Activated naive CD8-positive, alpha-beta T cell treated with anti-CD3 and anti-CD28 coated beads, Interleukin-2, amount 10 ng/mL, durations not matched to agents 7 days and 5 days (primary cell): Measurements from ENCODE around the gene CD300A. TPM values are rescaled to one million over a fixed set of nuclear protein-coding genes. Genes with fewer than 3 reads are reported as not detected.
A peak's percentile ranks its signal among the peaks of the same experiment; 100 is the strongest.
"Not testable (repeated sequence)": the region's sequence is repeated elsewhere in the genome, so short reads cannot be mapped to it uniquely, and the experiment has no call there.

Experiments
- ATAC-seq: fragments of 150-1000 bp; cut with Tn5 transposase; one replicate; pipeline ENCODE4 v1.10.0; 2021; ENCODE audit warnings: low read depth, moderate library complexity
- POLR2A ChIA-PET: fragments of 350-600 bp; sonication (Branson Sonifier 250); formaldehyde crosslinking; loops from one replicate; lab custom pipeline; 2021; ENCODE audit warnings: antibody characterized with exemption; lab: Charles Lee
- DNase-seq: peaks from one replicate; pipeline ENCODE4 v3.0.0; 2021
- H3K27ac Mint-ChIP-seq: one replicate; pipeline ENCODE4 v1.8.0; 2022; ENCODE audit warnings: mild to moderate bottlenecking, mixed read lengths
- H3K27me3 Mint-ChIP-seq: one replicate; pipeline ENCODE4 v1.8.0; 2022; ENCODE audit warnings: mild to moderate bottlenecking, moderate library complexity, mixed read lengths
- H3K36me3 Mint-ChIP-seq: one replicate; pipeline ENCODE4 v1.8.0; 2021; ENCODE audit warnings: mild to moderate bottlenecking, mixed read lengths
- H3K4me1 Mint-ChIP-seq: one replicate; pipeline ENCODE4 v1.8.0; 2021; ENCODE audit warnings: mixed read lengths
- H3K4me3 Mint-ChIP-seq: one replicate; pipeline ENCODE4 v1.8.0; 2022; ENCODE audit warnings: mild to moderate bottlenecking, moderate library complexity, mixed read lengths
- H3K9me3 Mint-ChIP-seq: one replicate; pipeline ENCODE4 v1.8.0; 2021; ENCODE audit warnings: mixed read lengths
- total RNA-seq, 2 experiments: library from RNA; stranded (reverse); gene quantifications; one replicate each; pipeline ENCODE4 v1.2.3, GENCODE V29; 2021

Gene CD300A
- total RNA-seq, 2 experiments from 2014 or later = 10.6 to 12.7 TPM

DNA sequence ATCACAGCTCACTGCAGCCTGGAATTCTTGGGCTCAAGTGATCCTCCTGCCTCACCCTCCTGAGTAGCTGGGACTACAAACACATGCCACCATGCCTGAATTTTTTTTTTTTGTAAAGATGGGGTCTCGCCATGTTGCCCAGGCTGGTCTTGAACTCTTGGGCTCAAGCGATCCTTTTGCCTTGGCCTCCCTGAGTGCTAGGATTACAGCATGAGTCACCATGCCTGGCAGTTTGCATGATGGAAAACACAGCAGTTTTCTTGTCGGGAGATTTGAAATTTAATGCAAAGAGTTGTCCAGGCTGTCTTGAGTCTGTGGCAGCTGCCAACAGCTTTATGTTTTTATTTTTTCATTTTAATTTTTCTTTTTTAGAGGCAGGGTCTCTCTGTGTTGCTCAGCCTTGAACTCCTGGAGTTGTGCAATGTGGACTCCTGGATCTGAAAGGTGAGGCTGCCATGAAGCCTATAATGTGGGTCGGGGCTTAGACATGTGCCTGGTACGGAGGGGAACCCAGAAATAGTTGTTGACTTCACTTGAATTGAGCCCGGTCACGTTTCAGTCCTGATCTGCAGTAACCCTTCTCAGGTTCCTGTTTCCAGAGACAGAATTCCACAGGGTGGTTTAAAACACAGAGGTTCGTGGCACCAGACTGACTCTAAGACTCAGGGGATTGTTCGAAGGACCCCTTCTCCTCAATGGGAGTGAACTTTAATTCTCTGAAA is 18.7 kb downstream of the CD300A start:
- peaks cover 15% of the 10 kb centered on the region for H3K36me3 Mint-ChIP-seq
- POLR2A ChIA-PET = no interaction called here
- DNase-seq (no peak), ATAC-seq (no peak)
- H3K4me3 Mint-ChIP-seq = no peak overlapping the region
- H3K27ac Mint-ChIP-seq = no peak overlapping the region
- H3K27me3 Mint-ChIP-seq = peaks cover 17% of the 10 kb centered on the region
- peaks cover 1% of the 10 kb centered on the region for H3K4me1 Mint-ChIP-seq
- H3K9me3 Mint-ChIP-seq = peaks cover 6% of the 10 kb centered on the region

DNA sequence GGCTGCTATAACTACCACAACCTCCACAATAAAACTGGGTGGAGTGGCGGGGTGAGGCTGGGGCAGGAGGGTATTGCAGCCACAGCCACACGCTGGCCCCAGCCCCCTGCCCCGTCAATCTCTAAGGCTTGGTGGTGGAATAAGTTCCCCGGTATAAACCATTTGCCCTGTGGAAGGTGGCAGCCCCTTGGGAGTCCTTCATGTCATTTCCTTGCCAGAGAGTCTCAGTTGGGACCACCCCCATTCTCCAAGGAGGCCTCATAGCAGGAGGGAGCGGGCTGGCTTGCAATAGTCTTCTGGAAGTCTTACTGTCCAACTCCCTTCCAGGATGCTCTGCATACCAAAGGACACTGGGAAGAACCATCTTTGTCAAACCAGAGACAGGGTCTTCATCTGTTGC is 19.4 kb downstream of the CD300A start:
- Mint-ChIP-seq H3K27ac (no peak overlapping the region), H3K36me3 (peaks cover 15% of the 10 kb centered on the region)
- POLR2A ChIA-PET = no interaction called here

GRCh38 chr17:74488276-74488675 is 21.8 kb downstream of the CD300A start:
- H3K27me3 Mint-ChIP-seq = peaks cover 18% of the 10 kb centered on the region
- H3K27ac Mint-ChIP-seq, H3K9me3 Mint-ChIP-seq, DNase-seq, POLR2A ChIA-PET, H3K4me1 Mint-ChIP-seq, ATAC-seq, H3K4me3 Mint-ChIP-seq: not testable (repeated sequence)
- peaks cover 14% of the 10 kb centered on the region for H3K36me3 Mint-ChIP-seq

More for the DNA sequence above, 19.4 kb downstream of the CD300A start:
- DNase-seq (no peak), ATAC-seq (no peak)
- Mint-ChIP-seq H3K4me3 (no peak overlapping the region), H3K4me1 (no peaks in the 10 kb centered on the region), H3K27me3 (peaks cover 17% of the 10 kb centered on the region), H3K9me3 (peaks cover 6% of the 10 kb centered on the region)

DNA sequence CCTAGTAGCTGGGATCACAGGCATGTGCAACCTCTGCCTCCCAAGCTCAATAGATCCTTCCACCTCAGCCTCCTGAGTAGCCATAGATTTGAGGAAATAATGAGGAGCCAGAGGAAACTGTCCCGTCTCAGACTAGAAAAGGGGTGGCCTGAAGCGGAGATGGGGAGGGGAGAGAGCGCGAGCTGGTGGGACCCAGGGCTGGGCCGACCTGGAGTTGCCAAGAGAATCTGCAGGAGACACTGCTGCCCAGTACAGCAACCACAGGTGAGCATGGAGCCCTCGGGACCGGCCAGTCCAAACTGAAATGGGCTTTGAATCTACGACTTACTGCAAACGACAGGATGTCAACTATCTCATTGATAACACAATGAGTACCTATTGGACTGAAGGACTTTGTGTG is 24.3 kb downstream of the CD300A start:
- Mint-ChIP-seq H3K9me3 (peaks cover 6% of the 10 kb centered on the region), H3K27ac (no peak overlapping the region), H3K36me3 (peaks cover 14% of the 10 kb centered on the region), H3K27me3 (peaks cover 10% of the 10 kb centered on the region), H3K4me1 (peaks cover 1% of the 10 kb centered on the region), H3K4me3 (no peak overlapping the region)
- ATAC-seq (no peak), DNase-seq (no peak)
- POLR2A ChIA-PET = no interaction called here

DNA sequence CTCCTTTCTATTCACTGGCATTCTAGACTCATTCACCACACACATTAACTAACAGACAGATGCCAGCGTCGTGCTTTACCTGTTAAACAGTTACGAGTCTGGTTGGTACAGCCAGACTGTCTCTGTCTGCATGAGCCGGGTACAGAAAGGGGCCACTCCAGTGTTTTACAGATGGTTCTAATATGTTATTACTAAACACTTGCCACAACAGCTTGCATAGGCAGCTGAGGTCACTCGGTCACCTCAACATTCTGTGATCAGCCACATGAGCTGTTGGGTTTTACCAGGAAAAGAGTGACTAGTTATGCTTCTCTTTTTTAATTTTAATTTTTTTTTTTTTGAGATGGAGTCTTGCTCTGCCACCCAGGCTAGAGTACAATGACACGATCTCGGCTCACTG is 25.2 kb downstream of the CD300A start:
- POLR2A ChIA-PET = no interaction called here
- DNase-seq (no peak), ATAC-seq (no peak)
- Mint-ChIP-seq H3K4me1 (peaks cover 1% of the 10 kb centered on the region), H3K36me3 (peaks cover 11% of the 10 kb centered on the region), H3K9me3 (peaks cover 6% of the 10 kb centered on the region), H3K4me3 (no peak overlapping the region), H3K27ac (no peak overlapping the region), H3K27me3 (peaks cover 12% of the 10 kb centered on the region)

GRCh38 chr17:74493331-74493833 is 26.9 kb downstream of the CD300A start:
- DNase-seq = peak; percentile 66
- Mint-ChIP-seq H3K27ac (no peak overlapping the region), H3K27me3 (peaks cover 10% of the 10 kb centered on the region), H3K36me3 (peaks cover 4% of the 10 kb centered on the region), H3K4me3 (no peak overlapping the region), H3K9me3 (peaks cover 3% of the 10 kb centered on the region), H3K4me1 (peaks cover 1% of the 10 kb centered on the region)
- POLR2A ChIA-PET = no interaction called here
- peak; percentile 54 for ATAC-seq

DNA sequence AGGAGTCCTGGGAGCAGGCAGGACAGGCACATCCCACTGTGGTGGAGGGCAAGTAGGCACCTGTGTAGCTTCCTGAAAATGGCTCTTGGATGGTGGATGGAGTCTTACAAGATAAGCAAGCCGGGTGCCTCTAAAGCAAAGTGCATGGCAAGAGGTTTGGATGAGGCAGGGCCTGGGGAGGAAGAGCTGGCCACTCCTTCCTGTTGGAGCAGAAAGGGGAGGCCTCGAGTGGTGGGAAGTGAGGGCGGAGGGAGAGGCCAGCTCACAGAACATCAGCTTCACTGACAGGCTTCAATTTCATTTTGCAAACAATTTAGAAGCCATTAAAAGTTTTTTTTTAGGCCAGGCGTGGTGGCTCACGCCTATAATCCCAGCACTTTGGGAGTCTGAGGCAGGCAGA is 31.0 kb downstream of the CD300A start:
- Mint-ChIP-seq H3K27ac (no peak overlapping the region), H3K27me3 (peaks cover 7% of the 10 kb centered on the region), H3K4me3 (no peak overlapping the region), H3K36me3 (no peaks in the 10 kb centered on the region), H3K9me3 (no peaks in the 10 kb centered on the region), H3K4me1 (no peaks in the 10 kb centered on the region)
- POLR2A ChIA-PET = no interaction called here
- ATAC-seq (no peak), DNase-seq (no peak)

- no peak for ATAC-seq
- POLR2A ChIA-PET = interaction anchor here (1.1 kb wide), 1 partner anchor 54 kb away, joined by 3 read pairs; no protein-coding TSS in a partner anchor
- H3K9me3 Mint-ChIP-seq = no peaks in the 10 kb centered on the region
- no peaks in the 10 kb centered on the region for H3K36me3 Mint-ChIP-seq
- H3K4me1 Mint-ChIP-seq = no peaks in the 10 kb centered on the region
- H3K27ac Mint-ChIP-seq = no peak overlapping the region
- DNase-seq = no peak
- peaks cover 7% of the 10 kb centered on the region for H3K27me3 Mint-ChIP-seq
- H3K4me3 Mint-ChIP-seq = no peak overlapping the region
These were observed 33.6 kb downstream of the CD300A start for GRCh38 chr17:74499992-74500391.

- DNase-seq (no peak), ATAC-seq (no peak)
- no peaks in the 10 kb centered on the region for H3K36me3 Mint-ChIP-seq
- H3K4me1 Mint-ChIP-seq = no peaks in the 10 kb centered on the region
- H3K27me3 Mint-ChIP-seq = peaks cover 12% of the 10 kb centered on the region
- H3K4me3 Mint-ChIP-seq = no peak overlapping the region
- H3K27ac Mint-ChIP-seq = no peak overlapping the region
- POLR2A ChIA-PET = no interaction called here
- H3K9me3 Mint-ChIP-seq = no peaks in the 10 kb centered on the region
These were observed 36.4 kb downstream of the CD300A start for GRCh38 chr17:74502861-74503260.

GRCh38 chr17:74503949-74504348 is 37.5 kb downstream of the CD300A start:
- H3K4me3 Mint-ChIP-seq, H3K27ac Mint-ChIP-seq, ATAC-seq, H3K9me3 Mint-ChIP-seq, DNase-seq, H3K4me1 Mint-ChIP-seq, H3K36me3 Mint-ChIP-seq, POLR2A ChIA-PET: not testable (repeated sequence)
- H3K27me3 Mint-ChIP-seq = peaks cover 16% of the 10 kb centered on the region

DNA sequence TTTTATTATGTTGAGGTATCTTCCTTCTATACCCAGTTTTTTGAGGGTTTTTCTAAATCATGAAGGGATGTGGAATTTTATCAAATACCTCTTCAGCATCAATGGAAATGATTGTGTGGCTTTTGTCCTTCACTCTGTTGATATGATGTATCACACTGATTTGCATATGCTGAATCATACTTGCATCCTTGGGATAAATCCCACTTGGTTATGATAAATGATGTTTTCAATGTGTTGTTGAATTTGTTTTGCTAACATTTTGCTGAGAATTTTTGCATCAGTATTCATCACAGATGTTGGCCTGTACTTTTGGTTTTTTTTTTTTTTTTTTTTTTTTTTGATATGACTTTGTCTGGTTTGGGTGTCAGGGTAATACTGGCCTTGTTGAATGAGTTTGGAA is 41.7 kb downstream of the CD300A start:
- no peaks in the 10 kb centered on the region for H3K4me1 Mint-ChIP-seq
- H3K4me3 Mint-ChIP-seq = no peak overlapping the region
- H3K27me3 Mint-ChIP-seq = peaks cover 34% of the 10 kb centered on the region
- H3K27ac Mint-ChIP-seq = no peak overlapping the region
- ATAC-seq = no peak
- no peak for DNase-seq
- H3K36me3 Mint-ChIP-seq = peaks cover 2% of the 10 kb centered on the region
- no peaks in the 10 kb centered on the region for H3K9me3 Mint-ChIP-seq
- POLR2A ChIA-PET = no interaction called here

DNA sequence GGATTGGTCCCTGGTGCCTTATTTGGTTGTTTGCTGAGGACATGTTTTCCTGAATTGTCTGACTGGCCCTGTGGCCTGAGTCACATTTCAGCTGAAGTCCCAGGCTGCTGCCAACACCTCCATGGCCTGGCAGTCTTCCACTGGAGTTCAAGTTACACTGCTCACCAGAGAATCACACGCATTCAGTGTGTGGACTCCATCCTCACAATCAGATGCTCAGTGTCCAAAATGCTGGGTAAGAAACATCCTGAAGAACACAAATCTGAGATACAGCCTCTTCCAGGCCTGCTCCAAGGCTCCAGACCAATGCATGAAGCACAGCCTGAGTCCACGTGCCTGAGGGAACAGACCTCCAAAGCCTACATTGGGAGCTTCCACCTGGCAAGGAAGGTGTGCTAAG is 45.6 kb downstream of the CD300A start:
- no peak overlapping the region for H3K4me3 Mint-ChIP-seq
- H3K9me3 Mint-ChIP-seq = peaks cover 15% of the 10 kb centered on the region
- H3K36me3 Mint-ChIP-seq = peaks cover 13% of the 10 kb centered on the region
- POLR2A ChIA-PET = no interaction called here
- peaks cover 13% of the 10 kb centered on the region for H3K4me1 Mint-ChIP-seq
- no peak for DNase-seq
- H3K27ac Mint-ChIP-seq = no peak overlapping the region
- no peak for ATAC-seq
- peaks cover 42% of the 10 kb centered on the region for H3K27me3 Mint-ChIP-seq

DNA sequence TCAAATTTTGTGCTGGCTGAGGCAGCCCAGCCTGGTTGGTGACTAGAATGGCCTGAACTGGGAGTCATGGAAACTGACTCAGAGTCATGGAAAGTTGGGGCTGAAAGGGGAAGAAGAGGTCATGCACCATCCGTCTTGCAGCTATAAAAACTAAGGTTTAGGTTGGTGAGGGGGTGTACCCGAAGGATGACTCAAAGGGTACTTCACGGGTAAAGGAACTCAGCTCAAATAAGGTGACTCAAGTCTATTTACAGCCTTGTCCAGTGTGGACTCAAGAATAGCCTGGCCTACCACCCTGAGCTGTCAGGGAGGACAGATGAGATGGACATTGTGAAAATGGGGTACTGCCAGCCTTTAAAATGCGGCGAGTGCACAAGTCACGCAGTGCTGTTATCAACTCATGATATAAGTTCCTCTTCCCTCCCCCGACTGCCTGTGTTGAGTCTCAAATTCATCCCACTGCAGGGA is 46.2 kb downstream of the CD300A start:
- peaks cover 38% of the 10 kb centered on the region for H3K27me3 Mint-ChIP-seq
- H3K27ac Mint-ChIP-seq = no peak overlapping the region
- H3K4me3 Mint-ChIP-seq = no peak overlapping the region
- POLR2A ChIA-PET = no interaction called here
- DNase-seq = no peak
- peaks cover 15% of the 10 kb centered on the region for H3K9me3 Mint-ChIP-seq
- peaks cover 13% of the 10 kb centered on the region for H3K4me1 Mint-ChIP-seq
- no peak for ATAC-seq
- H3K36me3 Mint-ChIP-seq = peaks cover 13% of the 10 kb centered on the region

DNA sequence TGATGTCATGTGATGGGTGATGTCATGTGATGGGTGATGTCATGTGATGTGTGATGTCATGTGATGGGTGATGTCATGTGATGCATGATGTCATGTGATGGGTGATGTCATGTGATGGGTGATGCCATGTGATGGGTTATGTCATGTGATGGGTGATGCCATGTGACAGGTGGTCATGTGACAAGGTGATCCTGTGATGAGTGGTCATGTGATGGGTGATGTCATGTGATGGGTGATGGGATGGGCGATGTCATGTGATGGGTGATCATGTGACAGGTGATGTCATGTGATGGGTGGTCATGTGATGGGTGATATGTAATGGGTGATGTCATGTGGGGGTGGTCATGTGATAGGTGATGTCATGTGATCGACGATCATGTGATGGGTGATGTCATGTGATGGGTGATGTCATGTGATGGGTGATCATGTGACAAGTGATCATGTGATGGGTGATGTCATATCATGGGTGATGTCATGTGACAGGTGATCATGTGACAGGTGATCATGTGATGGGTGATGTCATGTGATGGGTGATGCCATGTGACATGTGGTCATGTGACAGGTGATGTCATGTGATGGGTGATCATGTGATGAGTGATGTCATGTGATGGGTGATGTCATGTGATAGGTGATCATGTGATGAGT is 47.7 kb downstream of the CD300A start:
- peak; percentile 60 for DNase-seq
- H3K4me1 Mint-ChIP-seq = peaks cover 13% of the 10 kb centered on the region
- H3K27ac Mint-ChIP-seq = peak overlapping the region; percentile 89
- H3K4me3 Mint-ChIP-seq = peak overlapping the region; percentile 63
- POLR2A ChIA-PET = no interaction called here
- peak; percentile 34 for ATAC-seq
- peaks cover 25% of the 10 kb centered on the region for H3K9me3 Mint-ChIP-seq
- peaks cover 37% of the 10 kb centered on the region for H3K27me3 Mint-ChIP-seq
- H3K36me3 Mint-ChIP-seq = peaks cover 13% of the 10 kb centered on the region
